GM21825 (cell line): ENCODE data around the gene HPGDS.

Source experiments
- ATAC-seq: cut with Tn5 transposase; IDR thresholded peaks from one replicate; pipeline ENCODE4 v1.9.1; 2021; ENCODE audit warnings: mild to moderate bottlenecking, moderate library complexity; ENCODE audit not compliant: unreplicated experiment

The HPGDS gene

GRCh38 chr4:94262163-94263016 is 80.2 kb downstream of the HPGDS start:
- no peak for ATAC-seq

DNA sequence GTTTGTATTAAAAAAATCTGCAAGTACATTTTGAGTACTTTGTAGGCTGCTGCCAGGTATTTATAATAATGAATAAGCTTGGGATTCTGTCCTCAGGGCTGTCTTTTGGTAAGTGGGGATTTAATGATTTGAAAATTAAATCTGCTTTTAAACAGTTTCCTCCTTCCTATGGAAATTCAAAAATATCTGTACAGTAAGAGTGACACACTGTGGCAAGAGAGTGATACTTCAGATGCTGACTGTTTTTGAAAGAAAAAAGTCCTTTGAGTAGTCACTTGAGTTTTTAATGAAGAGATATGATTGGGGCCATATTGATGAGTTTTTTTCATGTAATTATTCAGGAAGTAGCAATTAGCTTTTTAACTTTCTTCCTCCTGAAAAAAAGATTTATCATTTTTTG is 85.8 kb downstream of the HPGDS start:
- ATAC-seq, result no peak

DNA sequence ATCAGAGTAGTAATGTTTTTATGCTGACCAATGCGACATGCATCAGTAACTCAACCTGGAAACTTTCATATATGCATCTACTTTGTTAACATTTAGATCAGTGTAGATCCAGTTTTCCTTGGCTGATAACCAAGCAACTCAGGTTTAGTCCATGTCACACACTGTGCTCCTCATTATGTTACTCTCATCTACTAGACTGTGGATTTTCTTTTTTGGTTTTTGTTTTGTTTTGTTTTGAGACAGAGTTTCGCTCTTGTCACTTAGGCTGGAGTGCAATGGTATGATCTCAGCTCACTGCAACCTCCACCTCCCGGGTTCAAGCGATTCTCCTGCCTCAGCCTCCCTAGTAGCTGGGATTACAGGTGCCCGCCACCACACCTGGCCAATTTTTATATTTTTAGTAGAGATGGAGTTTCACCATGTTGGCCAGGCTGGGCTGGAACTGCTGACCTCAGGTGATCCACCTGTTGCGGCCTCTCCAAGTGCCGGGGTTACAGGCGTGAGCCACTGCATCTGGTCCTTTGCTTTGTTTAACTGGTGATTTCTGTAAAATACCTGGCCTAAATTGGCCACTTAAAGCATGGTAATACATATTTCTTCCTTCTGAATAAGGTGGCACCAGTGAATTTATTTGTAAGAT is 86.4 kb downstream of the HPGDS start:
- no peak for ATAC-seq

GRCh38 chr4:94253036-94253435 is 89.6 kb downstream of the HPGDS start:
- ATAC-seq, result no peak

DNA sequence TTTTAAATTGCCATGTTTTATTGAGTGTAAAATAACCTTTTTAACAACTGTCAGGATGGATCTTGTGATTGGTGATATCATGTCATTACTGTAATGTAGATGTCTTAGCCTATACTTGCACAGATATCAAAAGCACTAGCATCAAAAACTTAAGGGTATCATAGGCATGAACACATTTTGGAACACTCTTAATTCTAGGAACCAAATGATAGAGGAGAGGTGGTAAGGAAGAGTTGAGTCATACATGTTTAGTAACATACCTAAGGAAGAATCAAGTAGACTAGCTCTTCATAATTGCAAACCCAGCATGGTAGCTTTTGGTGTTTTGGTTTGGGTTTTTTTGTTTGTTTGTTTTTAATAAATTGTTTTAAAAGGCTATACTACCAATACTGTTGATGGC is 91.5 kb downstream of the HPGDS start:
- no peak for ATAC-seq
